ENCODE results near the gene MICAL2. TPM values are rescaled to one million over a fixed set of nuclear protein-coding genes. Genes with fewer than 3 reads are reported as not detected.

MICAL2 gene
- polyA plus RNA-seq, 1 donor, result 18.7 TPM

DNA sequence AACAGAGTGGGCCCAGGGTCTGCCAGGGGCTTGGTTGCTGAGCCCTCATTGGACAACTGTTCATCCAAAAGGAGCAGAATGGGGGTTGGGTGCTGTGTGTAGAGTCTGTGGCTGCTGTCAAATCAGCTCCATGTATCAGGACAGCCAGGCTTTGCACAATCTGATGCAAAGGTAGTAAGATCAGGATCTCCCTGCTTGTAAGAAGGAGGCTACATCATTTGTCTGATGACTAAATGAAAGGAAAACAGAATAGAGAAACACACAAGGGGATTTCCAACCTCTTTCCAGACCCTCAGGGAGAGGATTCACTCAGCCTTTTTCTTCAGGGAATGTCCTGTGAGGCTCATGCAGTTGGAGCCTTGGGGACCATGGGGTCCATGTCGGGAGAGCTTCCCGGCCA is 7.2 kb downstream of the MICAL2 start:
- DNase-seq (ENCODE audit: low read depth), result no peak

GRCh38 chr11:12118949-12119348 is 8.6 kb downstream of the MICAL2 start:
- no peak for DNase-seq (ENCODE audit: low read depth)

DNA sequence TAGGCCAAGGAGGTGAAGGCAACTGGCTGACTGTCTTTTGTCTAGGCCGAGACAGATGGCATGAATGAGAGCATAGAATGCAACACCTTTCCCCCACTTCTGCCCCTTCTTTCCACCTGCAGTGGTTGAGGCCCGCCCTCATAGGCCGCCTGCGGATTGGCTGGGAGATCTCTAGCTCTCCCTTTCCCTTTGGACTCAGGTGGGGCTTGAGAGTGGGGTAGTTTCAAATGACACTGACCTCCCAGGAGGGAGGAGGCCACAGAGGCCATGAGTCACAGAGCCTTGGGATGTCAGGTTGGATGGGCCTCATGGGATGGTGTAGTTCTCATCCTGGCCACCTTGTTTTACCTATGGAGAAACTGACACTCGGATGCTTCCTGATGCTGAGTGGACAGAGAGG is 9.1 kb downstream of the MICAL2 start:
- no peak for DNase-seq (ENCODE audit: low read depth)

DNA sequence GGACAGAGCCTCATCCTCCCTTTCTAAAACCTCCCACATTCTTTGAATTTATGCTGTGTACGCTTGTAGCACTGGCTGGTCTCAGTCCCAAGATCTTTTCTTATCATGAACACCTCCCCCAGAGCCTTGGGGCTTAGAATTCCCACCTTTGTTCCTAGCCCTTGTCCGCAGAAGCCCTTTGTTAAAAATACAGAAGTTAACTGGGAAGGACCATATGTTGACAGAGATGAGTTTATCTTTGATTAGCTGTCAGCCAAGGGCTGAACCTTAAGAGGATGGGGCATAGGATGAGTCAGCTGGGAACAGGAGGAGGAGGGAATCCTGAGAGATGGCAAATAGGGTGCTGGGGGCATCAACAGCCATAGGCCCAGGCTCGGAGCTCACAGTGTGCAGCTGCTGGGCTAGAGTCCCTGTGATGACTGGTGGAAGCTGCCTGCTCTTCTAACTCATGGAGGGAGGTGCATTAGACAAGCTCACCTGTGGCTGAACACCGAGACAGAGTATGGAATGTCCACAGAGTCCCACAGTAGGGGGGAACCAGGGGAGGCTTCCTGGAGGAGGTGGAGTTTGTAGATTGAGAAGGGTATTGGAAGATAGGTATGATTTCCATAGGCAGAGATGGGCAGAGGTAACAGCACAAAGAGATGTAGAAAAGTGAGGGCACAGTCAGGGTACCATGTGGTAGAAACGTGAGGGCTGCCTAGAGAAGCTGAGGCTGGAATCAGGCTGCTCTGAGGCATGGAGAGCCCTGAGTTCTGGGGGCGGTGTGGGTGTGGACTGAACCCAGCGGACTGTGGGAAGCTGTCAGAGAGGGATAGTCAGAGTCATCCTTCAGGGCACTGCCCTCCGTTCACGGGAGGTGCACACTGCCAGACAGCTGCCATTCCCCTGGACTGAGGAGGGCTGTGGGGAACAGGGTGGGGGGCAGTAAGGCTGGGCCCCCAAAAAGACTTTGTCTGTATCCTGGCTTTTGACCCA is 9.9 kb downstream of the MICAL2 start:
- no peak for DNase-seq (ENCODE audit: low read depth)

DNA sequence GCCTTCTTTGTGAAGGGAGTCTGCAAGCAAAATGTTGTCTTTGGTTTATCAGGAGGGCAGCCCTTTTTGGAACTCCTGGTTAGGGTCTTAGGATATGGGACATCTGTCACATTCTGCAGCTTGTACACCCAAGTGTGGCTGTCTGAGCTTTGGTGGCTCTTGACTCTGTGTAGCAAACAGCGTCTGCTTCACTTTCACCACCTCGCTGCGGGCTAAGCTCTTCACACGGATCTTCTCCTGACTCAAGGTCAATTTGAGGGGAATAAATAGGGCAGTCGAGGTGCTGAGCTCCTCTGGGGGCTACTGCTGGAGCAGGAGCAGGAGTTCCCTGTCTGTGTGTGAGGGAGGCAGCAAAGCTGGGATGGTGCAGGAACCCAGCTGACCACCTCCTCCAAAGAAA is 10.6 kb downstream of the MICAL2 start:
- no peak for DNase-seq (ENCODE audit: low read depth)

GRCh38 chr11:12121517-12121916 is 11.1 kb downstream of the MICAL2 start:
- DNase-seq (ENCODE audit: low read depth), result no peak

DNA sequence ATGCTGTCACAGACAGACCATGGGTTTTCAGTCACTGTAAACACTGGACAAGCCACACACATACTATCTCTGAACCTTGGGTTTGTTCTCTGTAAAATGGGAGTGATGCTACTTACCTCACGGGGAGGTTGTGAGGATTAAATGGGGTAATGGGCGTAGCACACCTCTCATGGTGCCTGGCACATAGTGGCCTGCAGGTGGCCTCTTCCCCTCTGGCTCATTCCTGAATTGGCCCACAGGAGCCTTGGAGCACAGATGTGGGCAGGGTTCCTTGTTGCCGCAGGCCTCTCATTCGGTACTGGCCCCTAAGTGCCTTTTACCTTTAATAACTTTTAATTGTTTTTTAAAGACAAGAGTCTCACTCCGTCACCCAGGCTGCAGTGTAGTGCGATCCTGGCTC is 11.7 kb downstream of the MICAL2 start:
- DNase-seq (ENCODE audit: low read depth), result no peak

DNA sequence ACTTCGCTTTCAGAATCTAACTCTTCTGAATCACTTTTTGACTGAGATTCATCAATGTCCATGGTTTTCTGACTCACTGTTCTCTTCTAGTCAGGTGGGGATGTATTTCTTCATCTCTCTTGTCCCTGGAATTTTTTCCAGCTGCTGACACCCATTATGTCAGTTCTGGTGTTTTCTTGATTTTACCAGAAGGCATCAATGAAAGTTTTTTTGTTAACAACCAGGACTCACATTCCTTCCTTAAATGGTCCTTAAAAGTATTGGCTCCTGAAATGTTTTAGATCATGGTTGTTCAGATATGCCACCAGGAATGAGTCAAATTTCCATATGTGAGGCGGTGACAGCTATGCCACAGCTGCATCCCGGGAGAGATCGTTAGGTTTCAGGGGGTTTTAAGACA is 12.9 kb downstream of the MICAL2 start:
- no peak for DNase-seq (ENCODE audit: low read depth)

GRCh38 chr11:12123799-12124198 is 13.4 kb downstream of the MICAL2 start:
- no peak for DNase-seq (ENCODE audit: low read depth)

- DNase-seq (ENCODE audit: low read depth), result no peak
Observed at GRCh38 chr11:12124306-12124705, 13.9 kb downstream of the MICAL2 start.

DNA sequence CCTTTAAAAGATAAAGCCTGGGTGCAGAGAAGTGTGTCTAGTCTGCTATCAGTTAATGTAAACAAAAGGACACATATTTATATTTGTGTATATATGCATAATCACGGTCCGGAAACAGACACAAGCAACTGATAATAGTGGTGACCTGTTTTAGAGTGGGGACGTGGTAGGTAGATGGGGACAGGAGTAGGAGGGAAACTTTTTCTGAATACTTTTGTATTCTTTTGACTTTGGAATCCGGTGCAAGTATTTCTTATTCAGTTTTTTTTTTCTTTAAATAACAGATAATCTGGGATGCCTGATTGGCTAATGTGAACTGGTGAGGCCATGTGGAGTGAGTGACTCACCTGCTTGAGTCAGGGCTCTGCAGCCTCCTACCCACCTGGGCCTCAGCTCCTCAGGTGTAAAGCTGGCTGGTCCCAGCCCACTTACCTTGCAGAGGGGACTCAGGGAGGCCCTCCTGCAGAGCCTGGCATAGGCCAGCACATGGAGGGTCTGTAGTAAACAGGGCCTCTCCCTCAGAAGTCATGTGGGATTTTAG is 15.3 kb downstream of the MICAL2 start:
- DNase-seq (ENCODE audit: low read depth), result no peak

DNA sequence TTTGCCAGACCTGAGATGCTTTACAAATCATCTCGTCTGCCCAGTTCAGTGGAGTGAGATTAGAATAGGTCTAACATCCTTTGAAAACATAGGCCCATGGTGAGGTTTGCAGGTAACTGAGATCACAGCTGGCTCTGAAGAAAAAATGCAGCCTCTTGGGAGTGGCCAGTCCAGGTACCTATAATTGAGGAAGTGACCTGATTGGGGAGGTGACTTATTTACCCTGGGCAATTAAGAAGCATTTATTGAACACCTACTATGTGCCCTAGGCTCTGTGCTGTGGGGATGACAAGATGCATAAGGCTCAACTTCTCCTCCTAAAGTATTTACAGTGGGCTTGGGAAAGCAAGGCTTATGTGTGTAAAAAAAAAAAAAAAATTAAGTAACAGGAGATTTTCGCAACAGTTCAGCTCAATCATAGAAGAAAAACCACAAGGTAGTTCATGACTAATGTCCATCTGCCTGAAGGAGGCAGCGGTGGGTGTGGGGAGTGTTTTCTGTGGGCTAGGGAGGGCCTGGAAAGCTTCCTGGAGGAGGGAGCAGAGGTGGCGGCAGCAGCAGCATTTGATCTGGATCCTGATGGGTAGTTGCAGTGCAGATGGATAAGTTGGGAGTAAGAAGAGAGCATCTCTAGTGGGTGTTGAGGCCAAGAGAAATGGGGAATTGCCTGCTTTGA is 16.1 kb downstream of the MICAL2 start:
- no peak for DNase-seq (ENCODE audit: low read depth)

GRCh38 chr11:12127206-12127898 is 17.0 kb downstream of the MICAL2 start:
- DNase-seq (ENCODE audit: low read depth), result no peak

GRCh38 chr11:12128301-12128751 is 17.9 kb downstream of the MICAL2 start:
- DNase-seq (ENCODE audit: low read depth), result no peak

GRCh38 chr11:12129227-12129626 is 18.8 kb downstream of the MICAL2 start:
- no peak for DNase-seq (ENCODE audit: low read depth)

DNA sequence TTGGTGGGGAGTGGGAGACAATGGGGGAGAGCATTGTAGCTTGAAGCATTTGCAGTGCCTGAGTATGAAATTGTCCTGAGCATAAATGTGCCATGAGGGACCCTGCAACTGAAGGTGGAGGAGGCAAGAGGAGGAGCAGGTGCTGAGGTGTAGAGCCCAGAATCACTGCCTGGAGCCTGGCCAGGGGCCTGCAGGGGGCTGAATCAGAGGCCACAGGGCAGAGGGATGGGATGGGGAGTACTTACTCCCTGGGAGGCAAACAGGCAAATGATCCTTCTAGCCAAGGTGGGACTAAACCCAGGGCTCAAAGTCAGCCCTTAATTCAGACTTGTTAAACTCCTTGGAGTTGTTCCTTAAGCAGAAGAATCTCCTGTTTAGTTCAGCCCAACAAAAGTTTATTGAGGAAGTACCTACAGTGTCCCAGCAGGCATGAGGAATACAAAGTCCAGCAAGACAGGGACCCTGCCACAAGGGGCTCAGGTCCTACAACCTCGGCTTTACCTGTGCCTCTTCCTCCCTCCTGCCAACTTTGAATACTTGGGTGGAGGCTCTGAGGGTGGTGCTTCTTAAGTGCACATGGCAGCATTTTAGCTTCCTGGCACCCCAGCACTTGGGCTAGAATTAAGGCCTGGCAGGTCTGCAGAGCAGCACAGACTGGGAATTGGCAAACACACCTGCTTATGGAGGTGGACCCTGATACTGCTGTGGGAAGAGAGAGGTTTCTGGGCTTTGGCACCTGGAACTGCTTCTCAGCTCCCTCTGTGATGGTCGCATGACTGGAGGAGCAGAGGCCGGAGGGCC is 20.0 kb downstream of the MICAL2 start:
- no peak for DNase-seq (ENCODE audit: low read depth)

GRCh38 chr11:12131943-12132789 is 21.8 kb downstream of the MICAL2 start:
- no peak for DNase-seq (ENCODE audit: low read depth)

DNA sequence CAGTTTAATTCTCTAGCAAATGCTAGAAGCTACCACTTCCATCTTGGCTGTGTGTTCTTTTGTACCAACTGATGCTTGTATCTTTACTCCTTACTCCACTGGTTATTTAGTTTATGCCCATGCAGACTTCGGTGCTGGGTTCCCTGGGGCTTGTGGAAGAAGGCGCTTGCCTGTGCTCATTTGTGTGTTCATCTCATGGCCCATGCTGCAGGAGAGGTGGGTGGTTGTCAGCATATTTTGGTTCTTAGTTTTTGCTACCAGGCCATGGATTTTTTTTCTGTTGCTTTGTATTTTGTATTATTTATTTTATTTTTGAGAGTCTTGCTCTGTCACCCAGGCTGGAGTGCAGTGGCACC is 22.4 kb downstream of the MICAL2 start:
- no peak for DNase-seq (ENCODE audit: low read depth)

DNA sequence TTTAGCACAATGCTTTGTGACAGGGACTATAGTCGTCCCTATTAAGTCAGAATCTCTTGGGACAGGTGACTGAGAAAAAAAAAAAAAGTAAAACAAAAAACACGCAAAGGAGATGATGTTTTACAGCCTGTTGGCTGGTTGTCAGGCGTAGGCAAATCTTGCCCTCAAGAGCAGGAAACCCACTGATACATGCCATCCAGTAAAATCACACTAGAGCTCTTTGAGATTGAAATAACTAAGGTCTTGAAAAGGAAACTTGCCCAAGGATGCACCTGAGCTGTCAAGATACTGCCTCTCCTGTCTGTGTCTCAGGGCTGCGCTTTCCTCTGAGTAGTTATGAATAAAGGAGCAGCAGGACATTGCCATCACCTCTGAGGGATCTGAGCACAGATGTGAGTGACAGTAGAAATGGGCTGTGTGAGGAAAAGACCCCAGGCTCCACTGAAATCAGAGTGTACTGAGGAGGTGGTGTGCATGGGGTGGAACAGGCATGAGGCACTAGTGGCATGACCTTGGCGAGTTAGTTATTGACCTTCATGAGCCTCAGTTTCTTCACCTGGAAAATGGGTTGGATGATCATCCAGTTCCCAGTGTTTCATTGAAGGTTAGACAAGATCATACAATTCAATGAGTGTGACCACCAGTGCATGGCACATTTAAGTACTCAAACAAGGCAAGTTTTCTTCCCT is 23.3 kb downstream of the MICAL2 start:
- DNase-seq (ENCODE audit: low read depth), result no peak

GRCh38 chr11:12134236-12134585 is 23.8 kb downstream of the MICAL2 start:
- DNase-seq (ENCODE audit: low read depth), result no peak
